ENCODE results near the gene VRTN.

GRCh38 chr14:74349757-74350156 is 1.5 kb downstream of the VRTN start:
- TF ChIP-seq FOXA1 (IDR thresholded peaks at IDR 0.05): no peak
- TF ChIP-seq L3MBTL2 (conservative IDR thresholded peaks at IDR 0.05): no peak
- no peak for TF ChIP-seq SUZ12 (IDR thresholded peaks at IDR 0.05)
- no peak for TF ChIP-seq FOXK2 (IDR thresholded peaks at IDR 0.05)
- TF ChIP-seq TARDBP (IDR thresholded peaks at IDR 0.05): no peak

Measured in HEK293T (cell line).